HL-60/S4 treated with retinoic acid at 250 ng/mL for 4 days and 3 days (cell line): ENCODE data around the gene ARMC5.
"Not testable (repeated sequence)": the region's sequence is repeated elsewhere in the genome, so short reads cannot be mapped to it uniquely, and the experiment has no call there.

Source experiments
- in situ Hi-C: fragments of 300-500 bp; cut with MboI; formaldehyde crosslinking; loops from 2 replicates; pipeline ENCODE4 v1.7.0; 2022; ENCODE audit warnings: low sequenced_read_pairs

ARMC5 gene

GRCh38 chr16:31474773-31475738 is 15.8 kb downstream of the ARMC5 start:
- in situ Hi-C loops: no loop called here

GRCh38 chr16:31475946-31476302 is 16.6 kb downstream of the ARMC5 start:
- in situ Hi-C loops: no loop called here

GRCh38 chr16:31476303-31477219 is 17.3 kb downstream of the ARMC5 start:
- in situ Hi-C loops: no loop called here

- in situ Hi-C loops: no loop called here
These were observed 18.2 kb downstream of the ARMC5 start for GRCh38 chr16:31477220-31478216.

- in situ Hi-C loops: no loop called here
These were observed 19.7 kb downstream of the ARMC5 start for GRCh38 chr16:31478956-31479355.

GRCh38 chr16:31479751-31480150 is 20.4 kb downstream of the ARMC5 start:
- in situ Hi-C loops: no loop called here

GRCh38 chr16:31480851-31481536 is 21.7 kb downstream of the ARMC5 start:
- in situ Hi-C loops: no loop called here

- in situ Hi-C loops: no loop called here
These were observed 23.8 kb downstream of the ARMC5 start, which contains the start of gene SLC5A2 for GRCh38 chr16:31483081-31483480. SLC5A2 (plus strand) TSS chr16:31483123; CDS start chr16:31483137, 14 bp downstream.

GRCh38 chr16:31484048-31484447 is 24.7 kb downstream of the ARMC5 start:
- in situ Hi-C loops: not testable (repeated sequence)

- in situ Hi-C loops: no loop called here
These were observed 25.3 kb downstream of the ARMC5 start for GRCh38 chr16:31484491-31485171.

GRCh38 chr16:31485571-31485970 is 26.3 kb downstream of the ARMC5 start:
- in situ Hi-C loops: no loop called here

- in situ Hi-C loops: no loop called here
These were observed 26.7 kb downstream of the ARMC5 start for GRCh38 chr16:31486045-31486444.

- in situ Hi-C loops: no loop called here
These were observed 27.9 kb downstream of the ARMC5 start for GRCh38 chr16:31487071-31487719.

GRCh38 chr16:31487720-31488467 is 28.6 kb downstream of the ARMC5 start:
- in situ Hi-C loops: no loop called here

- in situ Hi-C loops: no loop called here
These were observed 29.4 kb downstream of the ARMC5 start for GRCh38 chr16:31488468-31489297.

GRCh38 chr16:31489298-31489564 is 29.9 kb downstream of the ARMC5 start:
- in situ Hi-C loops: no loop called here
